H1 (cell line): ENCODE data around the gene STK26. TPM values are rescaled to one million over a fixed set of nuclear protein-coding genes. Genes with fewer than 3 reads are reported as not detected.

Source experiments
- CTCF ChIA-PET: fragments of 300-600 bp; sonication (Branson Sonifier 250); formaldehyde crosslinking; loops from one replicate; lab custom pipeline; 2021; ENCODE audit not compliant: partially characterized antibody; lab: Charles Lee
- POLR2A ChIA-PET: fragments of 300-600 bp; sonication (Branson Sonifier 250); formaldehyde crosslinking; loops from one replicate; lab custom pipeline; 2021; ENCODE audit warnings: inconsistent platforms; ENCODE audit not compliant: partially characterized antibody; lab: Charles Lee
- DNase-seq, 2 experiments: peaks; one replicate each; pipeline versions ENCODE4 v3.0.0 to v3.0.0-alpha.2; 2010 to 2022; ENCODE audit warnings: low spot score in 2 of 2, low read depth in 1 of 2, mixed read lengths in 1 of 2
- FAIRE-seq: peaks from 2 replicates; lab custom pipeline; 2011; peaks lifted over from hg19 to GRCh38; lab: Jason Lieb, UNC
- H2AFZ ChIP-seq: 2 replicates; pipeline ENCODE4 v1.8.1; 2012; ENCODE audit warnings: low read length, inconsistent platforms
- H2AK5ac ChIP-seq: 2 replicates; pipeline ENCODE4 v1.6.1; 2013; ENCODE audit warnings: low read depth, low read length
- H2BK120ac ChIP-seq: replicated peaks from 2 replicates; pipeline ENCODE3; 2013; ENCODE audit warnings: low read depth, low read length, inconsistent platforms
- H2BK12ac ChIP-seq: 2 replicates; pipeline ENCODE4 v1.6.1; 2013; ENCODE audit warnings: low read depth, low read length
- H2BK15ac ChIP-seq: 2 replicates; pipeline ENCODE4 v1.6.1; 2013; ENCODE audit warnings: low read length
- H2BK20ac ChIP-seq: 2 replicates; pipeline ENCODE4 v1.6.1; 2013; ENCODE audit warnings: low read length
- H2BK5ac ChIP-seq: 2 replicates; pipeline ENCODE4 v1.6.1; 2013; ENCODE audit warnings: low read depth, low read length
- H3K14ac ChIP-seq: 2 replicates; pipeline ENCODE4 v1.6.1; 2013; ENCODE audit warnings: inconsistent platforms; ENCODE audit not compliant: insufficient read length
- H3K18ac ChIP-seq: 2 replicates; pipeline ENCODE4 v1.6.1; 2013; ENCODE audit warnings: low read length; ENCODE audit errors: extremely low read depth
- H3K23ac ChIP-seq: 2 replicates; pipeline ENCODE4 v1.6.1; 2013; ENCODE audit warnings: inconsistent platforms; ENCODE audit not compliant: insufficient read length
- H3K23me2 ChIP-seq: 2 replicates; pipeline ENCODE4 v1.6.1; 2013; ENCODE audit warnings: low read depth, low read length
- H3K27ac ChIP-seq: 2 replicates; pipeline ENCODE4 v1.6.1; 2011; ENCODE audit warnings: low read depth, low read length, inconsistent platforms
- H3K27me3 ChIP-seq, 4 experiments: replicated peaks in 1 of 4; 1 replicate in 1 of 4; 2 replicates in 3 of 4; pipeline versions ENCODE4 v1.6.1 to v1.8.1; 2011 to 2013; ENCODE audit warnings: low read length in 3 of 4, mild to moderate bottlenecking in 3 of 4, inconsistent platforms in 2 of 4, mixed read lengths in 2 of 4, moderate library complexity in 1 of 4; ENCODE audit not compliant: control insufficient read depth in 3 of 4, insufficient read depth in 3 of 4; ENCODE audit errors: extremely low read depth in 1 of 4
- H3K36me3 ChIP-seq, 4 experiments: 2 replicates each; pipeline versions ENCODE4 v1.6.1 to v1.8.1; 2011 to 2013; ENCODE audit warnings: mild to moderate bottlenecking in 4 of 4, low read length in 3 of 4, moderate library complexity in 2 of 4, control low read depth in 1 of 4, inconsistent platforms in 1 of 4; ENCODE audit not compliant: insufficient read depth in 4 of 4, control insufficient read depth in 2 of 4
- H3K4ac ChIP-seq: replicated peaks from 2 replicates; pipeline ENCODE3; 2013; ENCODE audit warnings: low read length, low read depth, mixed read lengths, inconsistent platforms; ENCODE audit not compliant: insufficient read length
- H3K4me1 ChIP-seq, 4 experiments: replicated peaks in 1 of 4; 1 replicate in 1 of 4; 2 replicates in 3 of 4; pipeline versions ENCODE4 v1.6.1 to v1.8.1; 2011 to 2013; ENCODE audit warnings: low read length in 3 of 4, inconsistent platforms in 2 of 4, mixed read lengths in 1 of 4; ENCODE audit not compliant: insufficient read depth in 4 of 4, control insufficient read depth in 3 of 4
- H3K4me2 ChIP-seq, 2 experiments: 2 replicates each; pipeline versions ENCODE4 v1.6.1 to v1.8.1; 2011 to 2013; ENCODE audit warnings: low read depth in 2 of 2, low read length in 2 of 2, control low read depth in 1 of 2, inconsistent platforms in 1 of 2, mild to moderate bottlenecking in 1 of 2; ENCODE audit not compliant: insufficient read depth in 1 of 2
- H3K4me3 ChIP-seq, 4 experiments: fragments of 200-600, 300-600 bp in 1 of 4; sonication (generic), shearing (Covaris generic), sonication (Bioruptor Twin) in 1 of 4; 2 replicates each; pipeline versions ENCODE4 v1.5.1 to v1.8.1; 2011 to 2016; ENCODE audit warnings: low read length in 4 of 4, low read depth in 3 of 4, control low read depth in 2 of 4, inconsistent platforms in 2 of 4, mild to moderate bottlenecking in 2 of 4, mixed read lengths in 1 of 4, moderate library complexity in 1 of 4; ENCODE audit not compliant: insufficient read depth in 2 of 4; ENCODE audit errors: extremely low read depth in 1 of 4
- H3K56ac ChIP-seq: replicated peaks from 2 replicates; pipeline ENCODE3; 2013; ENCODE audit warnings: low read depth, mild to moderate bottlenecking, mixed read lengths, low read length, inconsistent platforms; ENCODE audit not compliant: insufficient read length
- H3K79me1 ChIP-seq: 2 replicates; pipeline ENCODE4 v1.6.1; 2013; ENCODE audit warnings: low read depth, low read length, control low read depth
- H3K79me2 ChIP-seq, 2 experiments: 2 replicates each; pipeline versions ENCODE4 v1.6.1 to v1.8.1; 2012 to 2013; ENCODE audit warnings: low read length in 2 of 2, mild to moderate bottlenecking in 2 of 2, inconsistent platforms in 1 of 2; ENCODE audit not compliant: insufficient read depth in 2 of 2, control insufficient read depth in 1 of 2
- H3K9ac ChIP-seq, 4 experiments: replicated peaks in 1 of 4; 1 replicate in 1 of 4; 2 replicates in 3 of 4; pipeline versions ENCODE4 v1.6.1 to v1.8.1; 2011 to 2013; ENCODE audit warnings: low read depth in 3 of 4, low read length in 3 of 4, control low read depth in 2 of 4, mild to moderate bottlenecking in 2 of 4, moderate library complexity in 2 of 4, inconsistent platforms in 1 of 4; ENCODE audit errors: extremely low read depth in 1 of 4
- H3K9me3 ChIP-seq, 2 experiments: 2 replicates each; pipeline versions ENCODE4 v1.6.1 to v1.8.1; 2012 to 2013; ENCODE audit warnings: mild to moderate bottlenecking in 2 of 2, moderate library complexity in 2 of 2, control low read depth in 1 of 2, inconsistent platforms in 1 of 2, low read depth in 1 of 2, low read length in 1 of 2, mixed read lengths in 1 of 2; ENCODE audit not compliant: insufficient read depth in 2 of 2
- H4K20me1 ChIP-seq, 2 experiments: replicated peaks in 1 of 2; 2 replicates each; pipeline versions ENCODE3 to v1.8.1; 2011 to 2013; ENCODE audit warnings: inconsistent platforms in 2 of 2, low read length in 2 of 2, mild to moderate bottlenecking in 1 of 2; ENCODE audit not compliant: insufficient read depth in 2 of 2, control insufficient read depth in 1 of 2
- H4K5ac ChIP-seq: 2 replicates; pipeline ENCODE4 v1.6.1; 2013; ENCODE audit warnings: low read length, low read depth, mixed read lengths, inconsistent platforms; ENCODE audit not compliant: insufficient read length
- H4K8ac ChIP-seq: 2 replicates; pipeline ENCODE4 v1.8.0; 2013; ENCODE audit warnings: mild to moderate bottlenecking, moderate library complexity, low read length, inconsistent platforms; ENCODE audit not compliant: insufficient read depth; ENCODE audit errors: extremely low read depth
- H4K91ac ChIP-seq: replicated peaks from 2 replicates; pipeline ENCODE3; 2013; ENCODE audit warnings: low read length, mixed read lengths, inconsistent platforms; ENCODE audit not compliant: insufficient read length
- POLR2A ChIP-seq, 2 experiments: IDR thresholded peaks; 1 replicate in 1 of 2; 2 replicates in 1 of 2; pipeline ENCODE4 v1.6.1; 2011; ENCODE audit warnings: low read depth in 2 of 2, low read length in 2 of 2, mild to moderate bottlenecking in 2 of 2; ENCODE audit errors: control extremely low read depth in 1 of 2
- POLR2AphosphoS5 ChIP-seq: IDR thresholded peaks from 2 replicates; pipeline ENCODE4 v1.6.1; 2011; ENCODE audit warnings: low read depth, low read length
- TEAD4 ChIP-seq: IDR thresholded peaks from 2 replicates; pipeline ENCODE4 v1.6.1; 2012; ENCODE audit warnings: low read depth, low read length, inconsistent platforms, mixed read lengths
- WGBS, 2 experiments: shearing (Covaris generic) in 1 of 2; methylation state at CpG; one replicate each; pipeline versions ENCODE4 v1.1.6 to v1.1.7; 2013 to 2015; ENCODE audit warnings: low lambda C conversion rate in 2 of 2, mixed read lengths in 2 of 2, inconsistent platforms in 1 of 2, low coverage in 1 of 2, missing lambda C conversion rate in 1 of 2; ENCODE audit not compliant: insufficient replicate concordance in 2 of 2, insufficient coverage in 1 of 2, insufficient read length in 1 of 2; ENCODE audit errors: extremely low coverage in 1 of 2, missing lambda C conversion rate in 1 of 2; 5-methylcytosine and 5-hydroxymethylcytosine counted together
- polyA plus RNA-seq, 7 experiments: library from polyadenylated mRNA; depleted of rRNA in 3 of 7; stranded (reverse) in 5 of 7; unstranded in 2 of 7; fragments of >200 nt in 5 of 7; fragments of 200-250 nt in 2 of 7; gene quantifications; 1 replicate in 5 of 7; 2 replicates in 1 of 7; 4 replicates in 1 of 7; pipeline versions ENCODE4 v1.2.1 to v1.2.3, GENCODE V29; 2011 to 2013; ENCODE audit warnings: missing spikeins in 2 of 7, mixed read lengths in 2 of 7
- total RNA-seq: library from RNA; stranded (reverse); fragmentation: NEBNext Ultra II Directional; extraction: Animal tissue kit (Norgen Biotek cat#: 25700); gene quantifications from 2 replicates; pipeline ENCODE4 v1.2.1, GENCODE V29; 2021

Gene STK26
- total and polyA plus RNA-seq, 2 of the 8 experiments (the other 6 are each of a cell fraction or from before 2014, with no cell fraction given), result 24.2 to 98.2 TPM

GRCh38 chrX:132023896-132024386 lies 839 bp downstream of the STK26 start:
- Histone ChIP-seq H4K5ac (peak overlapping the region; percentile 60), H4K8ac (peak overlapping the region; percentile 86; the same call in 1 of the 2 replicates), H3K23ac (no peak overlapping the region), H2BK5ac (peak overlapping the region; percentile 91), H4K91ac (no peak overlapping the region), H2BK120ac (no peak overlapping the region), H2AK5ac (no peak overlapping the region), H3K18ac (peak overlapping the region; percentile 51; the same call in 1 of the 2 replicates), H3K36me3 (no peaks in the 10 kb centered on the region), H2BK12ac (peak overlapping the region; percentile 11; the same call in 1 of the 2 replicates), H3K9me3 (no peaks in the 10 kb centered on the region), H3K4me3 (peak overlapping the region; percentile 60 to 84 (median 71)), H3K14ac (no peak overlapping the region), H2BK15ac (no peak overlapping the region), H2AFZ (no peak overlapping the region), H3K27me3 (no peaks in the 10 kb centered on the region), H3K23me2 (peaks cover 4% of the 10 kb centered on the region; the same call in 1 of the 2 replicates), H3K4ac (peak overlapping the region; percentile 91), H2BK20ac (no peak overlapping the region), H3K56ac (peak overlapping the region; percentile 69), H3K79me1 (no peaks in the 10 kb centered on the region), H3K9ac (peak overlapping the region; percentile 71 to 89 (median 80)), H4K20me1 (no peaks in the 10 kb centered on the region), H3K79me2 (peaks cover 0 to 49% of the 10 kb centered on the region in 2 experiments; a peak in 3 of 4 replicates), H3K27ac (peak overlapping the region; percentile 79; the same call in 1 of the 2 replicates), H3K4me1 (peaks cover 0 to 12% (median 2%) of the 10 kb centered on the region in 4 experiments; a peak in 3 of 7 replicates), H3K4me2 (peak overlapping the region; percentile 78 to 82)
- CTCF ChIA-PET, result interaction anchor here (1.1 kb wide), 1 partner anchor 182 kb away, joined by 3 read pairs; no protein-coding TSS in a partner anchor
- WGBS, 2 experiments, result 0% methylated on average over 7 of the region's 16 CpGs; no CpG with 5 or more reads in 1 of the 2 experiments
- FAIRE-seq (no peak), DNase-seq (peak; percentile 5 to 54)
- peak; percentile 34; the same call in 1 of the 2 replicates for TF ChIP-seq POLR2AphosphoS5
- no peak for TF ChIP-seq TEAD4
- TF ChIP-seq POLR2A (IDR thresholded peaks at IDR 0.05; ENCODE audit: control extremely low read depth in 1 of 2, low read depth in 2 of 2, low read length in 2 of 2), result peak in 1 of 2 experiments; percentile 49; a peak in 2 of 3 replicates
- POLR2A ChIA-PET, result interaction anchor here (0.6 to 2.5 kb wide), 13 partner anchors 9 to 465 kb away, joined by 3 to 9 read pairs (median 4); partner anchors contain the start of gene MBNL3
